ENCODE data around the gene CNIH3.

- TF ChIP-seq EZH2 (IDR thresholded peaks at IDR 0.05) (no peak), POLR2AphosphoS5 (IDR thresholded peaks at IDR 0.05; ENCODE audit: borderline replicate concordance, low read depth, low read length) (no peak), FOXP2 (optimal IDR thresholded peaks at IDR 0.05; ENCODE audit: control extremely low read depth, extremely low read length, insufficient read depth) (no peak)
Observed at GRCh38 chr1:224582041-224582440, 34.1 kb upstream of the CNIH3 start.

Data from SK-N-MC (cell line).